H9 (cell line): ENCODE measurements around the gene AIG1. TPM values are rescaled to one million over a fixed set of nuclear protein-coding genes. Genes with fewer than 3 reads are reported as not detected.

ENCODE experiments used
- DNase-seq: peaks from one replicate; pipeline ENCODE4 v3.0.0-alpha.2; 2017
- H2AFZ ChIP-seq: one replicate; pipeline ENCODE4 v1.6.1; 2013; ENCODE audit warnings: mild to moderate bottlenecking, low read length, control low read depth, moderate library complexity
- H2AK5ac ChIP-seq: 2 replicates; pipeline ENCODE4 v1.6.1; 2013; ENCODE audit warnings: low read length, control low read depth, mixed read lengths; ENCODE audit not compliant: insufficient read length
- H2BK120ac ChIP-seq: one replicate; pipeline ENCODE4 v1.6.1; 2013; ENCODE audit warnings: low read depth, mild to moderate bottlenecking, low read length, control low read depth, inconsistent platforms; ENCODE audit not compliant: poor library complexity, severe bottlenecking
- H2BK12ac ChIP-seq: 2 replicates; pipeline ENCODE4 v1.6.1; 2013; ENCODE audit warnings: low read length, control low read depth, mixed read lengths, low read depth; ENCODE audit not compliant: insufficient read length
- H2BK15ac ChIP-seq: 2 replicates; pipeline ENCODE4 v1.6.1; 2013; ENCODE audit warnings: low read depth, low read length, control low read depth
- H2BK20ac ChIP-seq: one replicate; pipeline ENCODE4 v1.6.1; 2013; ENCODE audit warnings: low read depth, mild to moderate bottlenecking, low read length, control low read depth, inconsistent platforms; ENCODE audit not compliant: poor library complexity, severe bottlenecking
- H2BK5ac ChIP-seq: 2 replicates; pipeline ENCODE4 v1.6.1; 2013; ENCODE audit warnings: low read length, control low read depth, mixed read lengths; ENCODE audit not compliant: insufficient read length
- H3K14ac ChIP-seq: 2 replicates; pipeline ENCODE4 v1.6.1; 2013; ENCODE audit warnings: low read length, control low read depth; ENCODE audit not compliant: insufficient read depth
- H3K18ac ChIP-seq: 2 replicates; pipeline ENCODE4 v1.6.1; 2013; ENCODE audit warnings: low read depth, mild to moderate bottlenecking, mixed read lengths, low read length, control low read depth; ENCODE audit not compliant: insufficient read length
- H3K23ac ChIP-seq: 2 replicates; pipeline ENCODE4 v1.6.1; 2013; ENCODE audit warnings: low read length, control low read depth, mixed read lengths, low read depth; ENCODE audit not compliant: insufficient read length
- H3K23me2 ChIP-seq: 2 replicates; pipeline ENCODE4 v1.6.1; 2013; ENCODE audit warnings: low read depth, mild to moderate bottlenecking, mixed read lengths, low read length, control low read depth; ENCODE audit not compliant: insufficient read length, poor library complexity, severe bottlenecking
- H3K27ac ChIP-seq: 2 replicates; pipeline ENCODE4 v1.5.1; 2013; ENCODE audit warnings: low read length, control low read depth, mixed read lengths, low read depth; ENCODE audit not compliant: insufficient read length
- H3K27me3 ChIP-seq: 2 replicates; pipeline ENCODE4 v1.6.1; 2013; ENCODE audit warnings: low read length, control low read depth, inconsistent platforms; ENCODE audit not compliant: insufficient read depth
- H3K4ac ChIP-seq: 2 replicates; pipeline ENCODE4 v1.6.1; 2013; ENCODE audit warnings: low read depth, mild to moderate bottlenecking, control low read depth, inconsistent platforms, low read length, moderate library complexity
- H3K4me1 ChIP-seq: 2 replicates; pipeline ENCODE4 v1.6.1; 2013; ENCODE audit warnings: low read length, control low read depth, inconsistent platforms; ENCODE audit not compliant: insufficient read depth
- H3K4me2 ChIP-seq: 2 replicates; pipeline ENCODE4 v1.6.1; 2013; ENCODE audit warnings: low read length, control low read depth, mixed read lengths; ENCODE audit not compliant: insufficient read length, insufficient read depth
- H3K56ac ChIP-seq: 2 replicates; pipeline ENCODE4 v1.6.1; 2013; ENCODE audit warnings: low read depth, mild to moderate bottlenecking, mixed read lengths, low read length, control low read depth; ENCODE audit not compliant: insufficient read length
- H3K79me1 ChIP-seq: 2 replicates; pipeline ENCODE4 v1.6.1; 2013; ENCODE audit warnings: low read depth, mild to moderate bottlenecking, moderate library complexity, low read length, control low read depth, inconsistent platforms; ENCODE audit not compliant: insufficient read depth, poor library complexity, severe bottlenecking
- H3K79me2 ChIP-seq: 2 replicates; pipeline ENCODE4 v1.6.1; 2013; ENCODE audit warnings: low read length, control low read depth, inconsistent platforms; ENCODE audit not compliant: insufficient read depth
- H3K9ac ChIP-seq: 2 replicates; pipeline ENCODE4 v1.6.1; 2013; ENCODE audit warnings: low read length, control low read depth, mixed read lengths; ENCODE audit not compliant: insufficient read length; ENCODE audit errors: extremely low read depth
- H3K9me3 ChIP-seq: one replicate; pipeline ENCODE4 v1.6.1; 2013; ENCODE audit warnings: low read depth, low read length, inconsistent platforms; ENCODE audit not compliant: control insufficient read depth
- H3T11ph ChIP-seq: one replicate; pipeline ENCODE4 v1.6.1; 2013; ENCODE audit warnings: mild to moderate bottlenecking, low read length, control low read depth, inconsistent platforms
- H4K20me1 ChIP-seq: one replicate; pipeline ENCODE4 v1.6.1; 2013; ENCODE audit not compliant: control insufficient read depth, insufficient read length, insufficient read depth
- H4K5ac ChIP-seq: 2 replicates; pipeline ENCODE4 v1.6.1; 2013; ENCODE audit warnings: low read depth, mild to moderate bottlenecking, mixed read lengths, low read length, control low read depth; ENCODE audit not compliant: insufficient read length
- H4K8ac ChIP-seq: replicated peaks from 2 replicates; pipeline ENCODE4 v1.6.1; 2013; ENCODE audit warnings: low read length, control low read depth, mixed read lengths, low read depth; ENCODE audit not compliant: insufficient read length
- H4K91ac ChIP-seq: 2 replicates; pipeline ENCODE4 v1.6.1; 2013; ENCODE audit warnings: low read depth, mild to moderate bottlenecking, moderate library complexity, mixed read lengths, low read length, control low read depth; ENCODE audit not compliant: insufficient read length
- H3K27ac Mint-ChIP-seq, 3 experiments: 2 replicates in 2 of 3; 3 replicates in 1 of 3; pipeline ENCODE4 v1.8.0; 2020 to 2021; ENCODE audit warnings: mixed read lengths in 3 of 3, mild to moderate bottlenecking in 1 of 3, moderate library complexity in 1 of 3
- H3K27me3 Mint-ChIP-seq: 2 replicates; pipeline ENCODE4 v1.8.0; 2021; ENCODE audit warnings: low read depth, mild to moderate bottlenecking, moderate library complexity, mixed read lengths
- H3K36me3 Mint-ChIP-seq, 3 experiments: 2 replicates in 2 of 3; 3 replicates in 1 of 3; pipeline ENCODE4 v1.8.0; 2020 to 2021; ENCODE audit warnings: low read depth in 3 of 3, mixed read lengths in 3 of 3; ENCODE audit not compliant: insufficient read depth in 1 of 3
- H3K4me1 Mint-ChIP-seq, 2 experiments: 2 replicates each; pipeline ENCODE4 v1.8.0; 2020; ENCODE audit warnings: mixed read lengths in 2 of 2
- H3K4me3 Mint-ChIP-seq, 2 experiments: 2 replicates in 1 of 2; 3 replicates in 1 of 2; pipeline ENCODE4 v1.8.0; 2020 to 2021; ENCODE audit warnings: mild to moderate bottlenecking in 2 of 2, mixed read lengths in 2 of 2, moderate library complexity in 1 of 2
- H3K9me3 Mint-ChIP-seq, 2 experiments: 2 replicates in 1 of 2; 3 replicates in 1 of 2; pipeline ENCODE4 v1.8.0; 2020; ENCODE audit warnings: mild to moderate bottlenecking in 2 of 2, mixed read lengths in 2 of 2, moderate library complexity in 1 of 2
- WGBS: extraction: QIAGEN DNeasy Blood & Tissue Kit; methylation state at CpG from one replicate; pipeline ENCODE4 v1.1.7; 2013; ENCODE audit warnings: missing lambda C conversion rate, low lambda C conversion rate, mixed read lengths; ENCODE audit not compliant: insufficient read length; ENCODE audit errors: extremely low coverage; 5-methylcytosine and 5-hydroxymethylcytosine counted together
- total RNA-seq: library from RNA; stranded (reverse); gene quantifications from 2 replicates; pipeline ENCODE4 v1.2.1, GENCODE V29; 2021
- TF ChIP-seq, protein P1 (sequence below): fragments of 200-600 bp; sonication (generic); conservative IDR thresholded peaks from 3 replicates; pipeline ENCODE4 v1.8.0; 2021; ENCODE audit warnings: antibody characterized with exemption, mild to moderate bottlenecking

Gene AIG1
- total RNA-seq, 1 experiment from 2014 or later: 44.6 TPM

DNA sequence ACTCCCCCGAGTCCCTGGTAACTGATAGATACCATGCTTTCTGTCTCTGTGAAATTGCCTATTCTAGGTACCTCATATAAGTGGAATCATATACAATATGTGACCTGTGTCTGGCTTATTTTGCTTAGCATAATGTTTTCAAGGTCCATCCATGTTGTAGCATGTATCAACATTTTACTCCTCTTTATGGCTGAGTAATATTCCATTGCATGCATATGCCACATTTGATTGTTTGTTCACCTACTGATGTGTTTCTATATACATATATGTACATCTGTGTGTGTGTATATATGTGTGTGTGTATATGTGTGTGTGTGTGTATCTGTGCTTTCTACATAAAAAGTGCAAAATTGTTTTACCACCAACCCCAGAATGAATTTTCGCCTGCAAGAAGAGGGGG, 270.7 kb downstream of the AIG1 start:
- Histone ChIP-seq H4K91ac (no peak overlapping the region), H3K4me1 (no peaks in the 10 kb centered on the region), H3K23me2 (no peaks in the 10 kb centered on the region), H2BK15ac (no peak overlapping the region), H3K79me2 (no peaks in the 10 kb centered on the region), H2BK120ac (no peak overlapping the region), H3K9me3 (no peaks in the 10 kb centered on the region), H3K23ac (no peak overlapping the region), H4K5ac (no peak overlapping the region), H3K18ac (no peak overlapping the region), H4K20me1 (no peaks in the 10 kb centered on the region), H4K8ac (no peak overlapping the region), H2BK20ac (no peak overlapping the region), H3K56ac (no peak overlapping the region), H3K27ac (no peak overlapping the region), H2AFZ (no peak overlapping the region), H3T11ph (no peak overlapping the region), H3K4me2 (no peak overlapping the region), H2BK5ac (no peak overlapping the region), H2AK5ac (no peak overlapping the region), H3K27me3 (no peaks in the 10 kb centered on the region), H3K4ac (no peak overlapping the region), H3K14ac (no peak overlapping the region), H3K9ac (no peak overlapping the region), H3K79me1 (no peaks in the 10 kb centered on the region), H2BK12ac (no peak overlapping the region)
- Mint-ChIP-seq H3K9me3 (peaks cover 0 to 3% of the 10 kb centered on the region in 2 experiments; a peak in 2 of 5 replicates), H3K4me1 (peaks cover 5 to 6% of the 10 kb centered on the region in 2 experiments), H3K4me3 (no peak overlapping the region), H3K36me3 (peaks cover 0 to 6% (median 0%) of the 10 kb centered on the region in 3 experiments; a peak in 1 of 7 replicates), H3K27me3 (no peaks in the 10 kb centered on the region), H3K27ac (no peak overlapping the region)
- WGBS: 100% methylated on average over 1 of the region's 2 CpGs
- TF ChIP-seq, protein P1, sequence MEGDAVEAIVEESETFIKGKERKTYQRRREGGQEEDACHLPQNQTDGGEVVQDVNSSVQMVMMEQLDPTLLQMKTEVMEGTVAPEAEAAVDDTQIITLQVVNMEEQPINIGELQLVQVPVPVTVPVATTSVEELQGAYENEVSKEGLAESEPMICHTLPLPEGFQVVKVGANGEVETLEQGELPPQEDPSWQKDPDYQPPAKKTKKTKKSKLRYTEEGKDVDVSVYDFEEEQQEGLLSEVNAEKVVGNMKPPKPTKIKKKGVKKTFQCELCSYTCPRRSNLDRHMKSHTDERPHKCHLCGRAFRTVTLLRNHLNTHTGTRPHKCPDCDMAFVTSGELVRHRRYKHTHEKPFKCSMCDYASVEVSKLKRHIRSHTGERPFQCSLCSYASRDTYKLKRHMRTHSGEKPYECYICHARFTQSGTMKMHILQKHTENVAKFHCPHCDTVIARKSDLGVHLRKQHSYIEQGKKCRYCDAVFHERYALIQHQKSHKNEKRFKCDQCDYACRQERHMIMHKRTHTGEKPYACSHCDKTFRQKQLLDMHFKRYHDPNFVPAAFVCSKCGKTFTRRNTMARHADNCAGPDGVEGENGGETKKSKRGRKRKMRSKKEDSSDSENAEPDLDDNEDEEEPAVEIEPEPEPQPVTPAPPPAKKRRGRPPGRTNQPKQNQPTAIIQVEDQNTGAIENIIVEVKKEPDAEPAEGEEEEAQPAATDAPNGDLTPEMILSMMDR: no peak
- DNase-seq: no peak
